ENCODE data around the gene KCNJ15.

The KCNJ15 gene

DNA sequence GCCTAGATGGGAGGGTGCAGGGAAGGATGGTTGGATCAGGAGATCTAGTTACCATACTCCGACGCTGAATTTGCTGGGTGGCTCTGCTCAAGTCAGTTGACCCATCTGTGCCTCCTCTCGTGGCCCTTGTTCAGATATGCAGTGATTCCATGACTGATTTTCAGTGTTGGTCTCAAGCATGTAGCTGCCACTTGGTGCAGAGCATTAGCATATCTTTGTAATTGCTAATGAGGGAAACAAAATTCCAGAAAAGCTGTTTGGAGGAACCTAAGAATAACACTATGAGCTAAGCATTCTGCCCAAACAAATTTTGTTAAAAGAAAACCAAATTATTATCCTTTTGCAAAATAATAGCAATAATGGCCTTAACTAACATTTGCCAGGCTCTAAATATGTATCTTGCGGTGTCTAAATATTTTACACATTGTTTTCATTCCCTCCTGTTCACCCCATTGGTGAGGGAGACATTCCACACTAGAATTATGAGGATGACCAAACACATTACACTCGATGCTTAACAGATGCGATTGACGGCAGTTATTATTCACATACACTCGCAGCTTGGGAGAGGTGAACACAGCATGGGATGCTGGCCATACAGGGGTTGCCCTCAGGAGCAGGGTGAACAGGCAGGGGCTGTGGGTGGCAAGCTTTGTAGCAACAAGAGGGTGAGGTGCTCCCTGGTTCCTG lies 69.1 kb downstream of the KCNJ15 start:
- Histone ChIP-seq H3K27ac (ENCODE audit: low read depth, low read length, severe bottlenecking) (no peak overlapping the region), H3K4me1 (ENCODE audit: control insufficient read depth, insufficient read depth, low read length, poor library complexity, severe bottlenecking) (no peaks in the 10 kb centered on the region), H3K9me3 (ENCODE audit: control insufficient read depth, low read length) (peaks cover 5% of the 10 kb centered on the region), H3K4me3 (ENCODE audit: extremely low read depth, insufficient read depth, low read length, poor library complexity, severe bottlenecking) (no peak overlapping the region), H3K36me3 (ENCODE audit: control insufficient read depth, insufficient read depth, low read length) (no peaks in the 10 kb centered on the region)
- WGBS, 2 experiments (ENCODE audit: insufficient coverage in 2 of 2): 92 to 94% methylated on average over 6 to 7 of the region's 8 CpGs

DNA sequence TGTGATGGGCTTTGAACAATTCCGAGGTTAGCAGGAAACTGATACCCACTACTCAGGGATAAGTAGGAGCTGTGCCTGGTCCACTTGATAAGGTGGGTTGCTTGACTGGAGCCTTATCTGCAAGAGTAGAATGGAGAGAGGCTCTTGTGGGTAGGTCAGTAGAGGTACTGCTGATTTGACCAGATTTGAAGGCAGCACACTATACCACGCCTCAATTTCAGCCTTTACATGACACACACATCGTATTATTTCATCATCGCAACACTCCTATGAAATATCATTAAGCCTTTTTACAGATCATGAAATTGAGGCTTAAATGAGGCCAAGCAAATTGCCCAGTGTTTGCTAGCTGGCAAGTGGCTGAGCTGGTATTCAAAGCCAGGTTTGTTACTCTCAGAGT lies 69.6 kb downstream of the KCNJ15 start:
- WGBS, 2 experiments (ENCODE audit: insufficient coverage in 2 of 2): 80 to 90% methylated on average over 3 to 4 of the region's 4 CpGs
- H3K4me1 ChIP-seq (ENCODE audit: control insufficient read depth, insufficient read depth, low read length, poor library complexity, severe bottlenecking): no peaks in the 10 kb centered on the region
- no peak overlapping the region for H3K4me3 ChIP-seq (ENCODE audit: extremely low read depth, insufficient read depth, low read length, poor library complexity, severe bottlenecking)
- H3K36me3 ChIP-seq (ENCODE audit: control insufficient read depth, insufficient read depth, low read length): no peaks in the 10 kb centered on the region
- H3K9me3 ChIP-seq (ENCODE audit: control insufficient read depth, low read length): peaks cover 6% of the 10 kb centered on the region
- no peak overlapping the region for H3K27ac ChIP-seq (ENCODE audit: low read depth, low read length, severe bottlenecking)

DNA sequence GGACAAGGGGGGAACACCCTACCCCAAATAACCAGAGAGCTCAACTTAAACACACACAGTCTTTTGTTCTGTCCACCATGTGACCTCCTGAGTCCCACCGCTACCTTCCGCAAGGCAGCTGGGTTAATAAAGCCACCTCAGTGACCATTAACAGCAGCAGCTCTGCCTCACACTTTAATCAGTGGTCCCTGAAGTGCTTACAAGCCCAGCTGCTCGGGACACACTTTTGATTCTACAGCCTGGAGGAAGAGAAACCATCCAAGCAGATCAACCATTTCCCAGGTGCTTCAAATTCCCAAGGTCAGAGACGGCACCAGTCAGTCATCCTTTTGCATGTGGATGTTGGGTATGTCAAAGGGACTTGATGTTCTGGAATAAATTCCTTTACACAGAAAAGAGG lies 70.1 kb downstream of the KCNJ15 start:
- no peaks in the 10 kb centered on the region for H3K36me3 ChIP-seq (ENCODE audit: control insufficient read depth, insufficient read depth, low read length)
- peaks cover 10% of the 10 kb centered on the region for H3K9me3 ChIP-seq (ENCODE audit: control insufficient read depth, low read length)
- WGBS, 2 experiments (ENCODE audit: insufficient coverage in 2 of 2): 73 to 79% methylated on average over 2 to 3 of the region's 4 CpGs
- no peak overlapping the region for H3K4me3 ChIP-seq (ENCODE audit: extremely low read depth, insufficient read depth, low read length, poor library complexity, severe bottlenecking)
- no peak overlapping the region for H3K27ac ChIP-seq (ENCODE audit: low read depth, low read length, severe bottlenecking)
- H3K4me1 ChIP-seq (ENCODE audit: control insufficient read depth, insufficient read depth, low read length, poor library complexity, severe bottlenecking): no peaks in the 10 kb centered on the region

DNA sequence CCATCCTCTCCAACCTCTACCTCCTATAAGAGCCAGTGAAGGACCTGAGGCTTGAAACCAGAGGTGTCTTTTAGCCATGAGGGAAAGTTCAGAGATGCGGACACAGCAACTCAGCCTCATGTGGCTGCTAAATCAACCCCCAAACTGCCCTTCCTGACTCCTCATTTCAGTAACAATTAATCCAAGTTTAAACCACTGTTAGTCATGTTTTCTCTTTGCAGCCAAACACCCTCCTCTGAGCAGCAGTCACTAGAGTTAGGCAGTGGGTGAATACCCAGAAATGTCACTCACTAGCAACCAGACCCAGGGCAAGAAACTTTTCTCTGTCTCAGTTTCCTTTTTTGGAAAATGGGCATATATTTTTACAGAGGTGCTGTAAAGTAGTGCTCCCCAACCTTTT lies 71.2 kb downstream of the KCNJ15 start:
- H3K9me3 ChIP-seq (ENCODE audit: control insufficient read depth, low read length): peaks cover 10% of the 10 kb centered on the region
- no peak overlapping the region for H3K27ac ChIP-seq (ENCODE audit: low read depth, low read length, severe bottlenecking)
- 100% methylated on average over 1 of the region's 1 CpG; no CpG with 5 or more reads in 1 of the 2 experiments for WGBS, 2 experiments (ENCODE audit: insufficient coverage in 2 of 2)
- H3K4me3 ChIP-seq (ENCODE audit: extremely low read depth, insufficient read depth, low read length, poor library complexity, severe bottlenecking): no peak overlapping the region
- H3K36me3 ChIP-seq (ENCODE audit: control insufficient read depth, insufficient read depth, low read length): no peaks in the 10 kb centered on the region
- no peaks in the 10 kb centered on the region for H3K4me1 ChIP-seq (ENCODE audit: control insufficient read depth, insufficient read depth, low read length, poor library complexity, severe bottlenecking)

DNA sequence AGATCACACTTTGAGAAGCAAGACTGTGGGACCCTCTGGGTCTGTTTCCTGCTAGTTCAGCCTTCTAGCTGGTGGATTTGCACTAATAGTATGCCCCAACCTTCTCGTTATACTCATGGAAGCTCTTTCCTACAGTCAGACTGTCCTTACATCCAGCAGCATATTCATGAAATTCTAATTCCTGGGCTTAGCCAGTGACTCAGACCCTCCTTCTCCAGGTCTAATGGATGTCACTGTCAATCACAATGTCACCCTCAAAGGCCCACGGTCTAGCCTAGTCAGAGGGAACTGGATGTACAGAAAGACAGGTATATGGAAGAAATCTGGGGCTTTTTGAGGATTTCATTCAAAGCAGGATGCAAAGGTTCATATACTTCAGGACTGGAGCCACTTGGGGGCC lies 72.4 kb downstream of the KCNJ15 start:
- Histone ChIP-seq H3K4me3 (ENCODE audit: extremely low read depth, insufficient read depth, low read length, poor library complexity, severe bottlenecking) (no peak overlapping the region), H3K9me3 (ENCODE audit: control insufficient read depth, low read length) (peaks cover 10% of the 10 kb centered on the region), H3K36me3 (ENCODE audit: control insufficient read depth, insufficient read depth, low read length) (no peaks in the 10 kb centered on the region), H3K4me1 (ENCODE audit: control insufficient read depth, insufficient read depth, low read length, poor library complexity, severe bottlenecking) (no peaks in the 10 kb centered on the region), H3K27ac (ENCODE audit: low read depth, low read length, severe bottlenecking) (no peak overlapping the region)
- 75 to 88% methylated on average over 1 to 2 of the region's 2 CpGs for WGBS, 2 experiments (ENCODE audit: insufficient coverage in 2 of 2)

DNA sequence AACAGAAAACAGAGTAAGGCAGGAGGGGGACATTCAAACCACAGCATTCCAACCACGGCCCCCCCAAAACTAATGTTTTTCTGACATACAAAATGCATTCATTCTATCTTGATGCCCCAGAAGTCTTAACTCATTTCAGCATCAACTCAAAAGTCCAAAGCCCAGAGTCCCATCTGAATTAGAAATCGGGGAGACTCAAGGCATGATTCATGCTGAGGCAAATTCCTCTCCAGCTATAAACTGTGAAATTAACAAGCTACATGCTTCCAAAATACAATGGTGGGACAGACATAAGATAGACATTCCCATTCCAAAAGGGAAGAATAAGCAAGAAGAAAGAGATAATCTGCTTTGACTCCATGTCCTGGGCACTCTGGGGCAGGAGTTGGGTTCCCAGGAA lies 73.9 kb downstream of the KCNJ15 start:
- H3K4me3 ChIP-seq (ENCODE audit: extremely low read depth, insufficient read depth, low read length, poor library complexity, severe bottlenecking): no peak overlapping the region
- H3K9me3 ChIP-seq (ENCODE audit: control insufficient read depth, low read length): peaks cover 10% of the 10 kb centered on the region
- 40 to 84% methylated on average over 1 to 2 of the region's 2 CpGs for WGBS, 2 experiments (ENCODE audit: insufficient coverage in 2 of 2)
- no peak overlapping the region for H3K27ac ChIP-seq (ENCODE audit: low read depth, low read length, severe bottlenecking)
- H3K4me1 ChIP-seq (ENCODE audit: control insufficient read depth, insufficient read depth, low read length, poor library complexity, severe bottlenecking): no peaks in the 10 kb centered on the region
- no peaks in the 10 kb centered on the region for H3K36me3 ChIP-seq (ENCODE audit: control insufficient read depth, insufficient read depth, low read length)

DNA sequence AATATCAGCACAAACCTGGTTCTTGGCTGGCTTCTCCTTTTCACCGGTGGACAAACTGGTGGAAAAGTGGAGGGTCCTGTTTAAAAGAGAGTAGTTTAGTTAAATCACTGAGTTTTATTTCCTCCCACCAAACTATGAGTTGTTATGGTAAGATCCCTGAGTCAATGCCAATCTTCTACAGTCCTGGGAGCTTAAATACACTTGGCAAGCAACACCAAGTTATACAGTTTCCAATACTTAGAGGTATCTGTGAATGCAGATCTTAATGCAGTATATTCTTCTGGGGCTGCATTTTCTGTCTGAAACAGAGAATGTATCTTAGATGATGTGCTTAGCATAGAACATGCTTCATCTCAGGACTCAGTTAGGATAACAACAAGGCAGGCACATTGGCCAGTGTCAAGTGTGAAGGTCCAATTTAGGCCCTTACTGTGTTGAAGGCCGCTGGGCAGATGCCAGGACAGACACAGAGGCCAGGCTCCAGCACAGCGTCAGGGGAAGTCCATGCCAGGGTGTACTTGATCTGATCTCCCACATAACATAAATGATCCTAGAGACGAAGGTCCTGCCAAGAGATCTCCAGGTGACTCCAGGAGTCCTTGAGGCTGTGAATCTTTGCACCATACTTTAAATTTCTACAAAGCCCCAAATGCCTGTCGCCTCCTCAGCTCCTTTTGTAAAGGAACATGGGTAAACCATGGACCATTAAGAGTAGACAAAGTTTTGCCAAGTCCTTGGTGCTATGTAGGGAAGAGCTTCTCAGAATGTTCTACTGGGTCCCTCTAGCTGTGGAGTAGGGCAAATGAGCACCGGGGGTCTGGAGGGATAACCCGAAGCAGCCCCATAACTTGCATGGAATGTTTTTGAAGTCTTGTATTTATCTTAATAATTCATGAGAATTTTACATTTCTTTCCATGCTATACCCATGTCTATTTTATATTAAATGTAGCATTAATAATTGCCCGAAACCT lies 76.8 kb downstream of the KCNJ15 start:
- Histone ChIP-seq H3K27ac (ENCODE audit: low read depth, low read length, severe bottlenecking) (no peak overlapping the region), H3K4me3 (ENCODE audit: extremely low read depth, insufficient read depth, low read length, poor library complexity, severe bottlenecking) (no peak overlapping the region), H3K9me3 (ENCODE audit: control insufficient read depth, low read length) (peaks cover 10% of the 10 kb centered on the region), H3K36me3 (ENCODE audit: control insufficient read depth, insufficient read depth, low read length) (no peaks in the 10 kb centered on the region), H3K4me1 (ENCODE audit: control insufficient read depth, insufficient read depth, low read length, poor library complexity, severe bottlenecking) (no peaks in the 10 kb centered on the region)
- 83 to 100% methylated on average over 2 to 5 of the region's 8 CpGs for WGBS, 2 experiments (ENCODE audit: insufficient coverage in 2 of 2)

DNA sequence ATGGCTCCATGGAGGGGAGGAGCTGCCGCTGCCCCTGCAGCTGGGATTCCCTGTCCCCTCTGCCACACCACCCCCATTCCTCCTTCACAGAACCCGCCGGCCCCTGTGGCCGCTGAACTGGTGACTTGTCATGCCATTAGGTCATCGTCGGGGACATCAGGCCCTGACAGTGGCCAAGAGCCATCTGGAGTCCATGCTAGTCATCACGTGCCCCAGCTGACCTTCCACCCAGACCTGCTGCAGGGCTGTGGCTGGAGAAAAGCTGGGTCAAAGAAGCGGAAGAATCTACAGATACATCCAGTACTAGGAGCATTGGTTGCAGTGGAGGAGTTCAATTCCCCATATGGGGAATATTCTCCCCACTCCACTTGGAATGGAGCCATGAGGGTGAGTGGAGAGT lies 78.1 kb downstream of the KCNJ15 start:
- no peak overlapping the region for H3K4me3 ChIP-seq (ENCODE audit: extremely low read depth, insufficient read depth, low read length, poor library complexity, severe bottlenecking)
- WGBS, 2 experiments (ENCODE audit: insufficient coverage in 2 of 2): 95 to 100% methylated on average over 3 to 4 of the region's 8 CpGs
- no peaks in the 10 kb centered on the region for H3K36me3 ChIP-seq (ENCODE audit: control insufficient read depth, insufficient read depth, low read length)
- no peaks in the 10 kb centered on the region for H3K4me1 ChIP-seq (ENCODE audit: control insufficient read depth, insufficient read depth, low read length, poor library complexity, severe bottlenecking)
- H3K9me3 ChIP-seq (ENCODE audit: control insufficient read depth, low read length): peaks cover 7% of the 10 kb centered on the region
- H3K27ac ChIP-seq (ENCODE audit: low read depth, low read length, severe bottlenecking): no peak overlapping the region

DNA sequence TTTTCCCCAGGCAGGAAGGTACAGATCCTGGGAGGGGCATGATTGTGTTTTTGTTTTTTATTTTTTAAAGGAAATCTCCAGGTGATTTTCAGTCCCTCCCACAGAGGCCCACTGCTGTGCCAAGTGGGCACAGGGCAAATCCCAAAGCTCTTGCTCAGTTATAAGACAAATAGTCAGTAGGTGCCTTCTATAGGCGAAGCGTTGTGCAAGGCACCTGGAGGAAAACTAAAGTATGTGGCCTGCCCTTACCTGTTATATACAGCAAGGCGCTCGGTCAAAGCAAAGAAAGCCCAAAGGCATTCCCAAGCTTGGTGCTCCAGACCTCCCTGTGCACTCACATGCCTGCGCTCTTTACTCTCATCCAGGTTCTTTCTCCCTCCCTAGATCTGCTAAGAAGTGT lies 81.0 kb downstream of the KCNJ15 start:
- no peak overlapping the region for H3K4me3 ChIP-seq (ENCODE audit: extremely low read depth, insufficient read depth, low read length, poor library complexity, severe bottlenecking)
- H3K36me3 ChIP-seq (ENCODE audit: control insufficient read depth, insufficient read depth, low read length): no peaks in the 10 kb centered on the region
- H3K4me1 ChIP-seq (ENCODE audit: control insufficient read depth, insufficient read depth, low read length, poor library complexity, severe bottlenecking): no peaks in the 10 kb centered on the region
- no peak overlapping the region for H3K27ac ChIP-seq (ENCODE audit: low read depth, low read length, severe bottlenecking)
- no peaks in the 10 kb centered on the region for H3K9me3 ChIP-seq (ENCODE audit: control insufficient read depth, low read length)
- WGBS, 2 experiments (ENCODE audit: insufficient coverage in 2 of 2): 100% methylated on average over 4 of the region's 5 CpGs; no CpG with 5 or more reads in 1 of the 2 experiments

DNA sequence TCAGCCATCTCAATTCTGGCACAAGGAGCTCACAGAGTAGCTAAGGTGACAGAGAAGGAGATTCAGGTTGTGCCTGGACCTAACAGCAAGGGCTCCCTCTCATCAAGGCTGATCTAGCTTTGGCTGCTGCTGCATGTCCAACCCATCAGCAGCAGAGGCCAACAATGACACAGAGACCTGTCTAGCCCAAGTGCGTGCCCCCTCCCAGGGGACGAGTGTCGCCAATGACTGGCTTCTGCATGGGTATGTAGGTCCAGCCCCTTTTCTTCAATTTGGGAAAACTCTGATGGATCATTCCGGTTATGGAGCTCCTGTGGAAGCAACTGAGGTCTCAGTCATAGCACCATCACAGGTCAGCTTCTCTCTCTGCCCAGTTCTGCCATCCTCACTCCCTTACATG lies 83.3 kb downstream of the KCNJ15 start:
- 94 to 95% methylated on average over 4 of the region's 4 CpGs for WGBS, 2 experiments (ENCODE audit: insufficient coverage in 2 of 2)
- no peaks in the 10 kb centered on the region for H3K4me1 ChIP-seq (ENCODE audit: control insufficient read depth, insufficient read depth, low read length, poor library complexity, severe bottlenecking)
- no peaks in the 10 kb centered on the region for H3K9me3 ChIP-seq (ENCODE audit: control insufficient read depth, low read length)
- no peak overlapping the region for H3K27ac ChIP-seq (ENCODE audit: low read depth, low read length, severe bottlenecking)
- no peaks in the 10 kb centered on the region for H3K36me3 ChIP-seq (ENCODE audit: control insufficient read depth, insufficient read depth, low read length)
- no peak overlapping the region for H3K4me3 ChIP-seq (ENCODE audit: extremely low read depth, insufficient read depth, low read length, poor library complexity, severe bottlenecking)

All from mesodermal cell (in vitro differentiated cells).